A673 (cell line): ENCODE measurements around the gene GALNS.

Experiments
- EZH2 ChIP-seq: fragments of 200-600 bp; sonication (generic); IDR thresholded peaks from 2 replicates; pipeline ENCODE4 v1.6.1; 2017; ENCODE audit warnings: borderline replicate concordance, low read depth, mild to moderate bottlenecking, mixed read lengths, antibody characterized with exemption, low read length; ENCODE audit not compliant: poor library complexity, severe bottlenecking
- TF ChIP-seq, protein P1 (sequence below): fragments of 300-800, 200-600 bp; sonication (generic); conservative IDR thresholded peaks from 2 replicates; pipeline ENCODE4 v1.5.1; 2017; ENCODE audit warnings: low read depth, mild to moderate bottlenecking, antibody characterized with exemption, low read length, moderate library complexity, mixed read lengths

DNA sequence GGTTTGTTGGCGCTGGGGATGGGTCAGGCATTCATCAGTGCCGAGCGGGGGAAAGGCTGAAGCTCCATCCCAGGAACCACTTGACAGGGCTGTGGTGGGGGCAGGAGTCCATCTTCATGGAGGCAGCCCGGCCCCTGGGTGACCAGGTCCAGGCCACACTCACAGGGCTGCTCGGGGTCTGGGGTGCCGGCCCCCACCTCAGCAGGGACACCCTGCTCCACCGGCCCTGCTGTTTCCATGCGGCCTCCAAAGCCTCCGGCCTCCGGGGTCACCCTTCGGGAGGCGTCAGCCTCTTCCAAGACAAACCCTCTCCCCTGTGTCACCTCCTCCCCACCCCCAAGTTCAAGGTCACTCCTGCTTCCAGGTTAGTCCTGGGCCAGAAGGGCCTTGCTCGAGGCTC, 22.1 kb downstream of the GALNS start:
- TF ChIP-seq, protein P1, sequence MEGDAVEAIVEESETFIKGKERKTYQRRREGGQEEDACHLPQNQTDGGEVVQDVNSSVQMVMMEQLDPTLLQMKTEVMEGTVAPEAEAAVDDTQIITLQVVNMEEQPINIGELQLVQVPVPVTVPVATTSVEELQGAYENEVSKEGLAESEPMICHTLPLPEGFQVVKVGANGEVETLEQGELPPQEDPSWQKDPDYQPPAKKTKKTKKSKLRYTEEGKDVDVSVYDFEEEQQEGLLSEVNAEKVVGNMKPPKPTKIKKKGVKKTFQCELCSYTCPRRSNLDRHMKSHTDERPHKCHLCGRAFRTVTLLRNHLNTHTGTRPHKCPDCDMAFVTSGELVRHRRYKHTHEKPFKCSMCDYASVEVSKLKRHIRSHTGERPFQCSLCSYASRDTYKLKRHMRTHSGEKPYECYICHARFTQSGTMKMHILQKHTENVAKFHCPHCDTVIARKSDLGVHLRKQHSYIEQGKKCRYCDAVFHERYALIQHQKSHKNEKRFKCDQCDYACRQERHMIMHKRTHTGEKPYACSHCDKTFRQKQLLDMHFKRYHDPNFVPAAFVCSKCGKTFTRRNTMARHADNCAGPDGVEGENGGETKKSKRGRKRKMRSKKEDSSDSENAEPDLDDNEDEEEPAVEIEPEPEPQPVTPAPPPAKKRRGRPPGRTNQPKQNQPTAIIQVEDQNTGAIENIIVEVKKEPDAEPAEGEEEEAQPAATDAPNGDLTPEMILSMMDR = no peak
- TF ChIP-seq EZH2 = no peak
